ENCODE measurements around the gene PFN3.

GRCh38 chr5:177362610-177363507, 37.6 kb downstream of the PFN3 start:
- no peak for TF ChIP-seq CTCF (conservative IDR thresholded peaks at IDR 0.05)
- no peak for TF ChIP-seq EZH2 (IDR thresholded peaks at IDR 0.05; ENCODE audit: low read depth)
